ENCODE measurements around the gene EGFR.

The EGFR gene

DNA sequence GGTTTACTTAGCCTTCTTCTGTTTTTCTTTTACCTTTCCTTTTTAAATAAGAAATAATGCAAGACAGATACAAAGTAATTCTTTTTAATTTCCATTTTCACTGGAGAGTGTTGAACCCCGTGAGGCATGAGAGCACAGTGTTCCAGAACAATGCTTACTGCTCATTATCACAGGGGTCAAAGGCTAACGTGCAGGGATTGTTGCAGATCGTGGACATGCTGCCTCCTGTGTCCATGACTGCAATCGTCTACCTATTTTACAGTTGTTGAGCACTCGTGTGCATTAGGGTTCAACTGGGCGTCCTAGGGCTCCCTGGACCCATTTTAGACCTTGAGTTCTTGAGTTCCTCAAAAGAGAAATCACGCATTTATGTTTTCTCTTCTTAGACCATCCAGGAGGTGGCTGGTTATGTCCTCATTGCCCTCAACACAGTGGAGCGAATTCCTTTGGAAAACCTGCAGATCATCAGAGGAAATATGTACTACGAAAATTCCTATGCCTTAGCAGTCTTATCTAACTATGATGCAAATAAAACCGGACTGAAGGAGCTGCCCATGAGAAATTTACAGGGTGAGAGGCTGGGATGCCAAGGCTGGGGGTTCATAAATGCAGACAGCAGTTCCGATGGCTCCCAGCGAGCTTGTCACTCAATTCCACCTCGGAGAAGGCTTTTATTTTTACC is 124.2 kb downstream of the EGFR start:
- in situ Hi-C loops (cut with HindIII; ENCODE audit: low sequenced_read_pairs) = no loop called here

DNA sequence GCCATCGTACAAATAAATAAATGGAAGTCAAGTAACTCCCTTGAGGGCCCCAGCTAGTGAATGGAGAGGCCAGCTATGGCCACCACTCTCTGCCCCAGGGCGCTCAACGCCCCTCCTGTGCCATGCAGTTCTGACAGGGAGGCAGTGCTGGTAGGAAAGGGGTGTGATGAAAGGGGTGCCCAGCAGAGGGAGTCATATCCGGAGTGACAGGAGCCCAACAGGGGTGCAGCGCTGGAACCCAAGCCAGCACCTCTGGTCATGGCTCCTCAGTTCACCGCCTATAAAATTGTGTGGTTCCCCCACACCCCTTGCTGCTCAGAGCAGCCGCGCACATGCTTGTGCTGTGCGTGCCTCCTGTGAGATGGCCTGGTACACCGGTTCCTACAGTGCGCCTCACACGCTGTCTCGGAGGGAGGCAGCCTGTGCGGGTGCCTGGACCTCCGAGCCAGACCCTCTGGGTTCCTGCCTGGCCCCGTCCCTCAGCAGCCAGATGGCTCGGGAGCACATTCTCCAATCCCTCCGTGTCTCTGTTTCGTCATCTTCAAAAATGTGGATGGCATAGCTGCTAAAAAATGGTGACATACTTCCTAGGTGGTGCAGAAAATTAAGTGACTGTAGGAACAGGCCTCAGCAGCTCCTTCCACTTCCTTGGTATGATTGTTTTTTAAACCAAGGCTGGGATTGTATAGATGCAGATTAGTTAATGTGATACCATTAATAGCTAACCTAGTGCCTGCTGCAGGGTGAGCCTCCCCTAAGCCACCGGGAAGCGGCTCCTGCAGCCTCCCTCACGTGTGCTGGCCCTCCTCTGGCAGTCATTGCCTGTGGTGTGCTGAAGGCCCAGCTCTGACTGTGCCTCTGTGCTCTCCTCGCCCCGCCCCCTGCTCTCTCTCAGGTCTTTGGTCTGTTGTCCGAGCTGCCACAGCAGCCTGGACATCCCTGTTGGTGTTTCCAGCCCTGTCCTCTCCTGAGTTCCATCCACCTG is 125.8 kb downstream of the EGFR start:
- in situ Hi-C loops (cut with HindIII; ENCODE audit: low sequenced_read_pairs) = loop anchor here (5.0 kb wide), 1 partner anchor 73 kb away; no protein-coding TSS in a partner anchor

DNA sequence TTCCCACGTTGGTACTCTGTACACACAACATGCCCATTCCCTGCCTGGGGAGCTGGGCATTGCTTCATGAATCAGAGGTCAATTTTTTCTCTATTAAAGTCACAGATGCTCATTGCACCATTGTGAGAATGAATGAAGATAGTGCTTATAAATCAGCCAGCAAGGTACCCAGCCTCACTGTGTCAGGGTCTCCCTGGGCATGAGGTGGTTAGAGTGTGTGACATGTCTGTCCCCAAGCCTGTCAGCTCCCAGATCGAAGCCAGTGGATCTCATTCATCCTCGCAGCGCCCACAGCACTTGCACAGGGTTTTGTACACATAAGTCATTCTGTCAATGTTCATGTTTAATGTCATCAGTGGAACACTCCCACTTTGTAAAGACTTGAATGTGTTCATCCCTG is 126.8 kb downstream of the EGFR start:
- in situ Hi-C loops (cut with HindIII; ENCODE audit: low sequenced_read_pairs) = loop anchor here (5.0 kb wide), 1 partner anchor 72 kb away; no protein-coding TSS in a partner anchor

DNA sequence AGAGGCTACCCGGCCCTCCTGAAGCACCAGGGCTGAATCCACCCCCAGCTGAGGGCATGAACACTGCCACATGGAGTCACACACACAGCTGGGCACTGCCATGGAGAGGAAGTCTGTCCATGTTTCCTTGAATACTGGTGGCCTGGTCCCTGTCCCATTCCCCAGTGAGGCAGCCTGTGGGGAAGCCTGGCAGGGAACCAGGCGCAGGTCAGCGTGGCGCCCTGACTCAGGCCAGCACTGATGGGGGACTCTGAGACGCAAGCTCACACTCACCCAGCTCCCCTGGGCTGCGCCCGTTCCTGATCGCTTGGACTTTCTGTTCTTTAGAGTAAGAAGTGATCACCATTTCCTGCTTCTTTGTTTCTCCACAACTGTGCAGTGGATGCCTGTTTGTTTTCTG is 128.3 kb downstream of the EGFR start:
- in situ Hi-C loops (cut with HindIII; ENCODE audit: low sequenced_read_pairs) = loop anchor here (5.0 kb wide), 1 partner anchor 70 kb away; no protein-coding TSS in a partner anchor

DNA sequence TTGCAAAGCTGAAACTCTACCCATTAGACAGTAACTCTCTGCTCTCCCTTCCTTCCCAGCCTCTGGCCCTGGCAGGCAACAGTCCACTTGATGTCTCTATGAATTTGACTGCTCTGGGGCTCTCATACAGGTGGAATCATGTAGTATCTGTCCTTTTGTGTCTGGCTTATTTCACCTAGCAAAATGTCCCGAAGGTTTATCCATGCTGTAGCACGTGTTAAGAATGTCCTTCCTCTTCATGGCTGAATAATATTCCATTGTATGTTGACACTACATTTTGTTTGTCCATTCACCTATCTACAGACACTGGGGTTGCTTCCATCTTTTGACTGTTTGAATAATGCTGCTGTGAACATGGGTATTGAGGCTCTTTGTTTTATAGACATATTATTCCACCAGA is 128.9 kb downstream of the EGFR start:
- in situ Hi-C loops (cut with HindIII; ENCODE audit: low sequenced_read_pairs) = loop anchor here (5.0 kb wide), 1 partner anchor 70 kb away; no protein-coding TSS in a partner anchor

DNA sequence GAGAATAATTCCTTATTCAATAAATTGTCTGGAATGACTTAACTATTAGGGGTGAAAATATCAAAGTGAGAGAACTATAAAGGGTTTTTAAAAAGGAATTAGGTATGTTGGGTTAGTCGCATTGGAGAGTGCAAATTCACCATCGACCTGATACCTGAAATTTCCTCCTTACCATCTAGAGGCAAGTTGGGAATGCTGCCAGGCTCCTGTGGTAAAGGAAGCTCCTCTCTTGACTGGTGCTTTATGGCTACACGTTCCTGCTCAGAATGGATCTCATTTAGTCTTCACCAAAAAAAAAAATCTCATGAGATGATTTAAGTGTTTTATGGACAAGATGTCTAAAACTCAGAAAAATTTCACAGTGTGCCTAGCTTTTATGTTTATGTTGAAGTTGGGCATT is 129.8 kb downstream of the EGFR start:
- in situ Hi-C loops (cut with HindIII; ENCODE audit: low sequenced_read_pairs) = loop anchor here (5.0 kb wide), 1 partner anchor 69 kb away; no protein-coding TSS in a partner anchor

DNA sequence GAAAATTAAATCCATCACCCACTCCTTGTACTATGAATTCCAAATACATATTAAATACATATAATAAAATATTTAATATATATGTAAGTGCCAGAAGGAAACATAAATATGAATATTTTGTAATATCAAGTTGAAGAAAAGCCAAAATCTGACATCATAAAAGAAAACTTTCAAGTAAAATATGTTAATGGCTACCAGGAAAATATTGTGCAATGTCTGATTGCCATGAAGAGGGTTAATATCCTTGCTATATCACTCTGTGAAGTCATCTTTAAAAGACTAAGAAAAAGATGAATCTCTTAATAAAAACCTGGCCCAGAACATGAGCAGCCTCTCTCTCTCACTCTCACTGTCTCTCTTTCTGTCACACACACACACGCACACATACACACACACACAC is 130.2 kb downstream of the EGFR start:
- in situ Hi-C loops (cut with HindIII; ENCODE audit: low sequenced_read_pairs) = loop anchor here (5.0 kb wide), 1 partner anchor 68 kb away; no protein-coding TSS in a partner anchor

DNA sequence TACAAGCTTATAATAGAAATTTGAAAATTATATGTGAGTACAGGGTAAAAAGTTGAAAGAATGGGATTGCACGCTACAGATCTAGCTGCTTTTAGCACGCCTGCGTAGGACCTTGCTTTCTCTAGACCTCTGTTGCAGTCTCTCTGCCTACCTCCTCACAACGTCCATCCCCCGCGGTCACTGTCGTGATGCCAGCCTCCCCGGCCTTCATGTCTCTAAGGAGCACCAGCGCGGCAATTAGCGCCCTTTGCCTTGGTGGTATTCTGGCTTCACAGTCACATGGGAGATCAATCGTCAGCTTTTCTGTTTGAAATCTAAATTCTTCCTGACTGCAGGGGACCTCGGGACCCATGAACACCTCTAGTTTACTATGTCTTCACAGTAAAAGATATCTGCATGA is 131.3 kb downstream of the EGFR start:
- in situ Hi-C loops (cut with HindIII; ENCODE audit: low sequenced_read_pairs) = no loop called here

DNA sequence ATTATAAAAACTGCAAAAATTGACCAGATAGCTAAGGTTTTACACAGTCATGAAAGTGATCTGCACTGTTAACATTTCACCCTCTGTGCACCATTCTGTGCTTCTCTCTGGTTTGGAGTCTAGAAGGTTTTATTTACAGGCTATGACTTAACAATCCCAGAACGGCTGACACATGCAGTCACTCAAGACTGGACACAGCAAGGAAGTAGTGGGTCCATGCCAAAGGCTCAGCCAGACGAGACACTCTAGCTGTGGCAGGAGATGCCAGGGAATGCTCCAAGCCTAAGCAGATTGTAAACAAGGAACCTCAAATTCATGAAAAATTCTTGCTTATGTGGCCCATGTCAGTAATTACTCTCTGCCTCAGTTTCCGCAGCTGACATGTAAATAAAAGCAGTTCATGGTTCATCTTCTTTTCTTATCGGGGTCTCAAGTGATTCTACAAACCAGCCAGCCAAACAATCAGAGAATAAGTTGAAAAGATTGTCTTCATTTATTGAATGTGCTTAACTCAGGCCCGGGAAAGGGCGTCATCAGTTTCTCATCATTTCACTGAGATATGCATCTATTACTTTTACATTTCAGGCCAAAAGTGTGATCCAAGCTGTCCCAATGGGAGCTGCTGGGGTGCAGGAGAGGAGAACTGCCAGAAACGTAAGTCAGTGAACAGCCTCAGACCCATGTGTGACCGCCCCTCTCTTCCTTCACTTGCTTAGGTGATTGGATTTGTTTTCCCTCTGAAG is 132.1 kb downstream of the EGFR start:
- in situ Hi-C loops (cut with HindIII; ENCODE audit: low sequenced_read_pairs) = no loop called here

DNA sequence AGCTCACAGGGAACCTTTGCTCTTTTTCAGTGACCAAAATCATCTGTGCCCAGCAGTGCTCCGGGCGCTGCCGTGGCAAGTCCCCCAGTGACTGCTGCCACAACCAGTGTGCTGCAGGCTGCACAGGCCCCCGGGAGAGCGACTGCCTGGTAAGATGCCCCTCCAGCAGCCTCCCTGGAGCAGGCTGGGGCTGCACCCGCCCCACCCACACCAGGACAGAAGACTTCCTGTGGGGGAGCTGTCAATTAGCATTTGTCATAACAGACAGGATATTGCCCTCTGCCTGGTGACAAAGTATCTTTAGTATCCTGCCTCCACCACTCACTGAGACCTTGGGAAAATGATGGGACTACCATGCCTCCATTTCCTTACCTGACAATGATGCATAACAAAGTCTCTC is 133.7 kb downstream of the EGFR start:
- in situ Hi-C loops (cut with HindIII; ENCODE audit: low sequenced_read_pairs) = no loop called here

DNA sequence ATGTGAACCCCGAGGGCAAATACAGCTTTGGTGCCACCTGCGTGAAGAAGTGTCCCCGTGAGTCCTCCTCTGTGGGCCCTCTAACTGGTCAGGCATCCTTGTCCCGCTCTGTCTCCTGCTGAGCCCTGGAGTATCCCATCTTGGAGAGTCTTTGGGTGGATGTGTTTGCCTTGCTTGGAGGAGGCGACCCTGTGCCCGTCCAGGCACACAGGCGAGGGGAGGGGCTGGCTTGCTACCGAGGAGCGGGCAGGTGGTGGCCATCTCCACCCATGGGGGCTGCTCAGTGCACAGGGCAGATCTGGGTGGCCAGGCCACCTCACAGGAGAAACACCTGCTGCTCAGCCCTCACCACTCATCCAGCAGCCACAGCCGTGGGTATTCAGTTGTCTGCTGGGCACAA is 135.3 kb downstream of the EGFR start:
- in situ Hi-C loops (cut with HindIII; ENCODE audit: low sequenced_read_pairs) = no loop called here

DNA sequence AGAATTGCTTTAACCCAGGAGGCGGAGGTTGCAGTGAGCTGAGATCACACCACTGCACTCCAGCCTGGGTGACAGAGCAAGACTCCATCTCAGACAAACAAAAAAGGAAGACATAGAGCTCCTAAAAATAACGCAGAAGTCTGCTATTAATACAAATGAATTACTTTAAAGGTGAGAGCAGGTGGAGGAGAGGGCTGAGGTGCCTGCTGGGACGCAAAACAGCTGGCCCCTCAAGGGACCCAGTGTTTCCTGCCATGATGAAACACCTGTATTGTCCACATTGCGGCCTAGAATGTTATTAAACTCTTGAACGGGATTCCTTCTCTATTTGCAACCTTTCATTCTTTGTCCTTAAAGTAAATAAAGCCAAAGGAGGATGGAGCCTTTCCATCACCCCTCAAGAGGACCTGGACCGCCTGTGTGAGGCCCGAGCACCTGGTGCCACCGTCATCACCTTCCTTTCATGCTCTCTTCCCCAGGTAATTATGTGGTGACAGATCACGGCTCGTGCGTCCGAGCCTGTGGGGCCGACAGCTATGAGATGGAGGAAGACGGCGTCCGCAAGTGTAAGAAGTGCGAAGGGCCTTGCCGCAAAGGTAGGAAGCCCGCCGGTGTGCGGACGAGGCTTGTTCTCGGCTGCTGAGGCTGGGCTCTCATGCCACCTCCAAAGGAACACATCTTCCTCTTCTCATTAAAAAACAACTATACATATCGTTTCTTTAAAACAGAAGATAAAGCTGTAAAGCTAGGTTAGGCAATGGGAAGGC is 136.7 kb downstream of the EGFR start:
- in situ Hi-C loops (cut with HindIII; ENCODE audit: low sequenced_read_pairs) = no loop called here

DNA sequence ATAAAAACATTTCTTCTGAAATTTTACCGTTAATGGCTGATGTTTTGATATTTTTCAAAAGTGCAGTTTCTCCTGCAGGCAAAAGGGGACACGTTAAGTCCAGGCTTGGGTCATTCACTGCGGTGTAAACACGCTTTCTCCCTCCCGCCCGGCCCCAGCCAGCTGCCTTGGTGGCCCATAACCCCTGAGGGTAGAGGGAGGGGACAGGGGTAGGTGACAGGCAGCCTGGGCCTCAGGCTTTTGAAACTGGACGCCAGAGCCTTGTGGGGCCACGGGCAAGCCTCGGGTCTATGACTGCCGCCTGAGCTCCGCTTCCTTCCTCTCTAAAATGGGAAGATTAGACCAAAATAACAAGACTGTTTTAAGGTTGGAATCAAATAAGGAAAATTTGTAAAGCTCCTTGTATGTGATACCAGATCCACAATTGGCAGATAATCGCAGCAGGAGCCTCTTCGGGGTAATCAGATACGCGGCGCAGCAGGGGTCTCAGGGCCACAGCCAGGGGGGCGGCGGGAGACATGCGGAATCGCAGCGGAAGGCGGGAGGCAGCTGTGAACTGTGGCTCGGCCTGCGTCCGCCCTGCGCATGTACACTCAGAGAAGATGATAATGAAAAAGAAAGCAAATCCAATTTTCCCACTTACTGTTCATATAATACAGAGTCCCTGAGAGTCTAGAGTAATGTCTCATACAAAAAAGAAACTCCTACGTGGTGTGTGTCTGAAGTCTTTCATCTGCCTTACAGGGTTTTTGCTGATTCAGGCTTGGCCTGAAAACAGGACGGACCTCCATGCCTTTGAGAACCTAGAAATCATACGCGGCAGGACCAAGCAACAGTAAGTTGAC is 138.3 kb downstream of the EGFR start:
- in situ Hi-C loops (cut with HindIII; ENCODE audit: low sequenced_read_pairs) = no loop called here

DNA sequence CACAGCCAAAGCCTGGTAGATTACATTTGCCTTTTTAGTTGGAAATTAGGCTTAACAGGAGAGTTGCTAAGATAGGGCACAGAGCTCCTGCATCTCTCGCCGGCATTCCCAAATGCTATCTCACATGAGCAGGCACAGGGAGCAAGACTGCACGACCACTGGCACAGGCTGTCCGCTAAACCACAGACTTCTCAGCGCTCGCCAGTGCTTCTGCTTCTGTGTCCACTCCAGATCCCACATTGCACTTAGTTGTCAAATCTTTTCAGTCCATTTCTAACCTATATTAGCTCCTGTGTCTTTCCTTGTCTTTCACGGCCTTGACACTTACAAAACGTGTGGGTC is 138.9 kb downstream of the EGFR start:
- in situ Hi-C loops (cut with HindIII; ENCODE audit: low sequenced_read_pairs) = no loop called here

DNA sequence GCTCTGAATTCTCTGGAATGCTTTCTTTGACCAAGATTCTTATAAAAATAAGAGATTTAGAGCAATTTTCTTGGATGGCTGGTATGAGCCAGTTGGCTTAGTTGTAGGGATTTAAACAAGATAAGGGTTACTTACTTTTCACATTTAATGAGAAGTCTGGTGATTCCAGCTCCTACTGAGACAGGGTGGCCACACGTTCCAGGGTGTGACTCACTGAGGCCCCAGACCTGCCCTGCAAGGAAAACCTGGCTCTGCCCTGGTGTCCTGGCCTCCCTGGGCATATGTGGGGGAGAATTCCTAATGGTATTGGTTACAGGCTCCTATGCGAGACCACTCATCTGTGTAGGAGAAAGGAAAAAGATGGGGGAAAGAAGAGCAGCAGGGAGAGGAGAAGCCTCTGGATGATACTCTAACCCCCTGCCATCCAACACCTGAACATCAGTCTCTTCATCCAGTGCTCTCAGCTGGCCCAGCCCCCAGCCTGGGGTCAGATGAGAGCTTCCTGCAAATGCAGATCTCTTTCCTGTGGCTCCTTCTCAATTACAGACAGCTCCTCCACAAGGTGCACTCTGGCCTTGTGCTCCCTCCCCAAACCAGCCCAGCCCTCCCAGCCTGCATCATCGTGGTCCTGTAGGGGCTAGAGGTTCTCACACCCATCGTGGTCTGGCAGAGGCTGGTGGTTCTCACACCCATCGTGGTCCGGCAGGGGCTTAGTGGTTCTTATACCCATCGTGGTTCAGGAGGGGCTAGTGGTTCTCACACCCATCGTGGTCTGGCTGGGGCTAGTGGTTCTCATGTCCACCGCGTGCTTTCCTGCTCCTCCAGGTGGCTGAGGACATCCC is 139.9 kb downstream of the EGFR start:
- in situ Hi-C loops (cut with HindIII; ENCODE audit: low sequenced_read_pairs) = no loop called here

DNA sequence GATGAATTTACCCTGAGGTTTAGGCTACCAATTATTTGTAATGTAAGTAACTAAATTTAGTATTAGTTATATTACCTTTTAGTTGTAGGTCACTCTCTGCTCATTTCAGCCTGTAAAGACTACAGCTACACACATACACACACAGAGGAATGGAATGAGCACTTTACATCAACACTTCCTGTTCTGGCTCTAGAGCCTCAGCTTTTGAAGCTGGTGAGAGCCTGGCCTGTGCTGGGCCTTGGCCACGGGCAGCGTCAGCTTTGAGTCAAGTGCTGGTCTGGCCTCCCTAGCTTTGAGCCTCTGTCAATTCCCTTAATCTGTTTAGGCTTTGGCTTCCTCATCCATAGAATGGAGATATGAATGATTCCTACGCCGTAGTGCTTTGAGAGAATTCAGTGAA is 141.7 kb downstream of the EGFR start:
- in situ Hi-C loops (cut with HindIII; ENCODE audit: low sequenced_read_pairs) = no loop called here

DNA sequence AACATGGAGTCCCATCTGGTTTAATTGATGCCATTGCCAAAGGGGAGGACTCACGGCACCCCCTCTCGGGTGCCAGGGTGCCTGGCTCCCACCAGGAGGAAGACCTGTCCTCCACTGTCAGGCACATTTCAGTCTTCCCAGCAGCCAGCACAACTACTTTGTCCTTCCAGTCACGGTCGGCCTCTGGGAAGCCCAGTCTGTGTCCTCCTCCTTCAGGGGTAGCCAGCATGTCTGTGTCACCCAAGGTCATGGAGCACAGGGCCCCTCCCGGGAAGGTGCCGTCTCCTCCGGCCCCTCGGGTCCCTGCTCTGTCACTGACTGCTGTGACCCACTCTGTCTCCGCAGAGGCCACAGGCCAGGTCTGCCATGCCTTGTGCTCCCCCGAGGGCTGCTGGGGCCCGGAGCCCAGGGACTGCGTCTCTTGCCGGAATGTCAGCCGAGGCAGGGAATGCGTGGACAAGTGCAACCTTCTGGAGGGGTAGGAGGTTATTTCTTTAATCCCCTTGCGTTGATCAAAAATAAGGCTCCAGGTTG is 142.4 kb downstream of the EGFR start:
- in situ Hi-C loops (cut with HindIII; ENCODE audit: low sequenced_read_pairs) = no loop called here

DNA sequence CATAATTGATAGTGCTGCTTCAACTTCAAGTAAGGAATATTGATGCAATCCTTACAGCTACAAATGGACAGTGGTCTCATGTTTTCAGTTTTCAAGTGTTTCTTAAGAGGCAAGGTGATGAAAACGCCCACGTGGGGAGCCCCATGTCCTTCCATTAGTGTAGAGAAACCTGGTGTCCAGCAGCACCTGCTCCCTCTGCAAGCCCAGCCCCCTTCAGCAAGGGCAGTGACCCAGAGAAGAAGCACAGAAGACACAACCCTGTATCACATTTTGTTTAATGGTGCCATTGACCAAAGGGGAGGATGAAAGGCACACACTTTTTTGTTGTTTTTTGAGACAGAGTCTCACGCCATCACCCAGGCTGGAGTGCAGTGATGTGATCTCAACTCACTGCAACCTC is 143.7 kb downstream of the EGFR start:
- in situ Hi-C loops (cut with HindIII; ENCODE audit: low sequenced_read_pairs) = no loop called here
